ENCODE results near the gene SUGT1.
"Not testable (repeated sequence)": the region's sequence is repeated elsewhere in the genome, so short reads cannot be mapped to it uniquely, and the experiment has no call there.

The SUGT1 gene

GRCh38 chr13:52670726-52671125 is 18.1 kb downstream of the SUGT1 start:
- no peak for DNase-seq (ENCODE audit: low read depth)
- no peak overlapping the region for H3K4me3 ChIP-seq (ENCODE audit: control insufficient read depth, low read depth, low read length)
- TF ChIP-seq, protein P1, sequence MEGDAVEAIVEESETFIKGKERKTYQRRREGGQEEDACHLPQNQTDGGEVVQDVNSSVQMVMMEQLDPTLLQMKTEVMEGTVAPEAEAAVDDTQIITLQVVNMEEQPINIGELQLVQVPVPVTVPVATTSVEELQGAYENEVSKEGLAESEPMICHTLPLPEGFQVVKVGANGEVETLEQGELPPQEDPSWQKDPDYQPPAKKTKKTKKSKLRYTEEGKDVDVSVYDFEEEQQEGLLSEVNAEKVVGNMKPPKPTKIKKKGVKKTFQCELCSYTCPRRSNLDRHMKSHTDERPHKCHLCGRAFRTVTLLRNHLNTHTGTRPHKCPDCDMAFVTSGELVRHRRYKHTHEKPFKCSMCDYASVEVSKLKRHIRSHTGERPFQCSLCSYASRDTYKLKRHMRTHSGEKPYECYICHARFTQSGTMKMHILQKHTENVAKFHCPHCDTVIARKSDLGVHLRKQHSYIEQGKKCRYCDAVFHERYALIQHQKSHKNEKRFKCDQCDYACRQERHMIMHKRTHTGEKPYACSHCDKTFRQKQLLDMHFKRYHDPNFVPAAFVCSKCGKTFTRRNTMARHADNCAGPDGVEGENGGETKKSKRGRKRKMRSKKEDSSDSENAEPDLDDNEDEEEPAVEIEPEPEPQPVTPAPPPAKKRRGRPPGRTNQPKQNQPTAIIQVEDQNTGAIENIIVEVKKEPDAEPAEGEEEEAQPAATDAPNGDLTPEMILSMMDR (IDR thresholded peaks at IDR 0.05; ENCODE audit: control insufficient read depth, insufficient read depth, low read depth, low read length, missing control alignments): no peak

DNA sequence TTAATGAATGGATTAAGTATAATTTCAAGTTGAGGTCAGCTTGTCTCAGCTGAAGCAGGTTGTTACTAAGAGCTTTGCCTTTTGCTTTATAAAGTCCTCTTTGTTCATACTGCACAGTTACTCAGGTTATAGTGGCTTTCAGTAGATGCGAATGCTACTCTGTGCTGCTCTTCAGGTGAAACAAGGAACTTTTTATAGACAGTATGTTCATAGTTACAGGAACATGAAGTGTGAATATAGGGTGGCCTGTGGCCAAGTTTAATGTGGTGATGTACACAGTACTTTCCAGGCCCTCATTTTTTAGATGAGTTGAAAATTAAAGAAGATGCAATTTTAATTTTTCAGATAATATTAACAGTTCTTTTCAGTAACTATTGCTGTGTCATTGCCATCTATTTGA is 20.8 kb downstream of the SUGT1 start:
- TF ChIP-seq, protein P1 (IDR thresholded peaks at IDR 0.05; ENCODE audit: control insufficient read depth, insufficient read depth, low read depth, low read length, missing control alignments): no peak
- no peak for DNase-seq (ENCODE audit: low read depth)
- H3K4me3 ChIP-seq (ENCODE audit: control insufficient read depth, low read depth, low read length): no peak overlapping the region

GRCh38 chr13:52677823-52678222 is 25.2 kb downstream of the SUGT1 start:
- DNase-seq (ENCODE audit: low read depth): no peak
- TF ChIP-seq, protein P1 (IDR thresholded peaks at IDR 0.05; ENCODE audit: control insufficient read depth, insufficient read depth, low read depth, low read length, missing control alignments): no peak
- no peak overlapping the region for H3K4me3 ChIP-seq (ENCODE audit: control insufficient read depth, low read depth, low read length)

DNA sequence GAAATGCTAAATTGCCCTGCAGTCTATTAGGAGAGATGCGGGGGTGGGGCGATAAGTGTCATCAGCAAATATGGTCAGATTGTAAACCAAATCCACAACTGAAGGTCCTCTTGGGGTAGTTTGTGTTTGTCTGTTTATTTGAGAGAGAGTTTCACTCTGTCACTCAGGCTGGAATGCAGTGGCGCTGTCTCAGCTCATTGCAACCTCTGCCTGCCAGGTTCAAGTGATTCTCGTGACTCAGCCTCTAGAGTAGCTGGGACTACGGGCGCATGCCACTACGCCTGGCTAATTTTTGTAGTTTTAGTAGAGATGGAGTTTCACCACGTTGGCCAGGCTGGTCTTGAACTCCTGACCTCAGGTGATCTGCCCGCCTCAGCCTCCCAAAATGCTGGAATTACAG is 33.2 kb downstream of the SUGT1 start:
- not testable (repeated sequence) for H3K4me3 ChIP-seq (ENCODE audit: control insufficient read depth, low read depth, low read length); DNase-seq (ENCODE audit: low read depth)

DNA sequence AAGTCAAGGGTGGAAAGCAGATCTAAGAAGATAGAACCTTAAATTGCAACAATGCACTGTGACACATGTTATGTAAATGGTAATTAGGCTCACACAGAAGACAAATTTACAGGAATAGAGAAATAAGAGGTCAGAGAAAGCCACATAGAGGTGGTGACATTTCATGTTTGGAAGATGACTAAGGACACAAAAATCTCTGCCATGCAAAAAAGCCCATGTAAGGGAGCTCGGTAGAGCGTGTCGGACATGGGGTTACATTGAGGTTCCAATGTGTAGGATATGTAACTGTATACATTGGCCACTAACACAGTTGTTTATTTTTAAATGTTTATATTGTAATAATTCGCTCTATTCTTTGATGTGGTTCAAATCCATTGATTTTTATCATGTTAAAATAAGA is 33.7 kb downstream of the SUGT1 start:
- TF ChIP-seq, protein P1 (IDR thresholded peaks at IDR 0.05; ENCODE audit: control insufficient read depth, insufficient read depth, low read depth, low read length, missing control alignments): no peak
- no peak for DNase-seq (ENCODE audit: low read depth)
- no peak overlapping the region for H3K4me3 ChIP-seq (ENCODE audit: control insufficient read depth, low read depth, low read length)

GRCh38 chr13:52695856-52696255 is 43.2 kb downstream of the SUGT1 start:
- TF ChIP-seq, protein P1 (IDR thresholded peaks at IDR 0.05; ENCODE audit: control insufficient read depth, insufficient read depth, low read depth, low read length, missing control alignments): no peak
- no peak overlapping the region for H3K4me3 ChIP-seq (ENCODE audit: control insufficient read depth, low read depth, low read length)
- DNase-seq (ENCODE audit: low read depth): peak; percentile 18

DNA sequence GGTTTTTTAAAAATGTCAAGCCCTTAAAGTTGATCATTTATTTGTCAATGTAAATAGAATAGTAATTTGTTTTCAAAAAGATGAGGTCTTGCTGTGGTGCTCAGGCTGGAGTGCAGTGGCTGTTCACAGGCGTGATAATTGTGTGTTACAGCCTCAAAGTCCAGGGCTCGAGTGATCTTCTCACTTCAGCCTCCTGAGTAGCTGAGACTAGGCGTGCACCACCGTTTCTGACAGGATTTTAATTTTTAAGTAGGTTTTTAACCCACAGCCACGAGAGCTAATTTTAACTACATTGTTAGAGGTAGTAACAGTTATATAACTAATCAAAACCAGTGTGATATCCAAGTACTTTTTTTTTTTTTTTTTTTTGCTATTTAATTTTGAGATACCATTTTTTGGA is 43.9 kb downstream of the SUGT1 start:
- no peak for DNase-seq (ENCODE audit: low read depth)
- no peak overlapping the region for H3K4me3 ChIP-seq (ENCODE audit: control insufficient read depth, low read depth, low read length)
- TF ChIP-seq, protein P1 (IDR thresholded peaks at IDR 0.05; ENCODE audit: control insufficient read depth, insufficient read depth, low read depth, low read length, missing control alignments): no peak
